ENCODE measurements around the gene NCOR1. TPM values are rescaled to one million over a fixed set of nuclear protein-coding genes. Genes with fewer than 3 reads are reported as not detected.

NCOR1 gene
- total and polyA plus RNA-seq, 10 of the 15 experiments (the other 5 are each of a cell fraction or from before 2014, with no cell fraction given), result 34.5 to 135 (median 82.9) TPM

DNA sequence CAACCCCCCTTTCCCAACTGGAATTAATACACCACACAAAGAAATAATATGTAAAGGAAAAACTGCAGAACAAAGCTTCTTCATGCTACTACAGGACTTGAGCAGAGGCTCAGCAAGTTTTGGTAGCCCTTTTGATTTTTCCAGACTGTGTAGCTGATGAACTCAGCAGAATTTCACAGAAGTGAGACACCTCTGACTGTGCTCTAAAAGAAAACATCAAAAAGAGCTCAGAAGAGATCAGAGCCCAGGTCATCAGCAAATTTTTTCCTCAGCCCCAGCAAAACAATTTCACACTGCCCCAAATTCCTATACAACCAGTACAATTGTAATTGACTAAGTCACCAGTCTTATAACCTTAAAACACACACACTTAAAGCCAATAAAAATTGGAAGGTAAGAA is 177.7 kb downstream of the NCOR1 start:
- no peak for ATAC-seq
- no peak overlapping the region for H3K27ac ChIP-seq (ENCODE audit: control insufficient read depth, insufficient read depth)
- no peak for FAIRE-seq
- H3K27me3 ChIP-seq (replicated peaks in 1 of 2; ENCODE audit: control insufficient read depth in 2 of 2, insufficient read depth in 2 of 2, low read length in 1 of 2), result no peaks in the 10 kb centered on the region
- no peak overlapping the region for H3K9ac ChIP-seq (ENCODE audit: control insufficient read depth, insufficient read depth, low read length)
- CTCF ChIA-PET, result interaction anchor here (0.7 kb wide), 1 partner anchor 38 kb away, joined by 3 read pairs; the partner anchor contains the start of genes TTC19 and ZSWIM7
- RAD21 ChIA-PET (ENCODE audit: unreplicated experiment), result no interaction called here
- H3K79me2 ChIP-seq (ENCODE audit: control insufficient read depth, insufficient read depth, low read length), result no peaks in the 10 kb centered on the region
- H3K36me3 ChIP-seq (ENCODE audit: control insufficient read depth in 2 of 2, insufficient read depth in 2 of 2, low read length in 1 of 2), result peaks cover 7 to 53% of the 10 kb centered on the region in 2 experiments
- no peak overlapping the region for H3K4me2 ChIP-seq (ENCODE audit: control insufficient read depth, insufficient read depth)
- H3K4me3 ChIP-seq, result no peak overlapping the region
- no TSS peak for BruUV-seq (replicated peaks)
- no peaks in the 10 kb centered on the region for H4K20me1 ChIP-seq (ENCODE audit: control insufficient read depth, insufficient read depth)
- no peak for DNase-seq (ENCODE audit: low read depth, low spot score)
- SMC1A ChIA-PET (ENCODE audit: uncharacterized antibody, unreplicated experiment), result interaction anchor here (1.0 to 1.1 kb wide), 2 partner anchors 19 to 25 kb away, joined by 3 read pairs; no protein-coding TSS in a partner anchor
- H3K9me3 ChIP-seq (replicated peaks; ENCODE audit: control insufficient read depth, insufficient read depth, low read length), result no peaks in the 10 kb centered on the region; the same call in 2 of the 3 replicates
- TF ChIP-seq IKZF1 (conservative IDR thresholded peaks at IDR 0.05) (no peak), RB1 (IDR thresholded peaks at IDR 0.05; ENCODE audit: borderline replicate concordance) (no peak), MYB (IDR thresholded peaks at IDR 0.05; ENCODE audit: borderline replicate concordance, low read depth, low read length) (no peak), RAD21 (IDR thresholded peaks at IDR 0.05; ENCODE audit: insufficient read depth, low read depth, low read length) (no peak), FOXM1 (IDR thresholded peaks at IDR 0.05; ENCODE audit: low read depth, low read length) (no peak), PAX8 (IDR thresholded peaks at IDR 0.05) (no peak), CBX5 (IDR thresholded peaks at IDR 0.05; ENCODE audit: low read depth) (no peak), EGR1 (IDR thresholded peaks at IDR 0.05; ENCODE audit: borderline replicate concordance in 1 of 2, low read depth in 2 of 2, low read length in 2 of 2) (no peak), SP1 (IDR thresholded peaks at IDR 0.05; ENCODE audit: low read depth, low read length) (no peak), CBFB (IDR thresholded peaks at IDR 0.05; ENCODE audit: low read depth) (no peak), SPI1 (IDR thresholded peaks at IDR 0.05; ENCODE audit: borderline replicate concordance, insufficient read depth, low read depth, low read length) (no peak), POLR2AphosphoS5 (IDR thresholded peaks at IDR 0.05; ENCODE audit: low read length) (no peak), NFYA (IDR thresholded peaks at IDR 0.05; ENCODE audit: borderline replicate concordance, low read depth, low read length) (no peak), BHLHE40 (IDR thresholded peaks at IDR 0.05; ENCODE audit: borderline replicate concordance in 1 of 2, low read depth in 2 of 2, low read length in 1 of 2) (no peak), NFIC (IDR thresholded peaks at IDR 0.05; ENCODE audit: low read depth, low read length) (no peak), SIX5 (IDR thresholded peaks at IDR 0.05; ENCODE audit: low read depth, low read length, severe bottlenecking) (no peak), NR2C1 (IDR thresholded peaks at IDR 0.05) (no peak)
- TF ChIP-seq, protein P1, sequence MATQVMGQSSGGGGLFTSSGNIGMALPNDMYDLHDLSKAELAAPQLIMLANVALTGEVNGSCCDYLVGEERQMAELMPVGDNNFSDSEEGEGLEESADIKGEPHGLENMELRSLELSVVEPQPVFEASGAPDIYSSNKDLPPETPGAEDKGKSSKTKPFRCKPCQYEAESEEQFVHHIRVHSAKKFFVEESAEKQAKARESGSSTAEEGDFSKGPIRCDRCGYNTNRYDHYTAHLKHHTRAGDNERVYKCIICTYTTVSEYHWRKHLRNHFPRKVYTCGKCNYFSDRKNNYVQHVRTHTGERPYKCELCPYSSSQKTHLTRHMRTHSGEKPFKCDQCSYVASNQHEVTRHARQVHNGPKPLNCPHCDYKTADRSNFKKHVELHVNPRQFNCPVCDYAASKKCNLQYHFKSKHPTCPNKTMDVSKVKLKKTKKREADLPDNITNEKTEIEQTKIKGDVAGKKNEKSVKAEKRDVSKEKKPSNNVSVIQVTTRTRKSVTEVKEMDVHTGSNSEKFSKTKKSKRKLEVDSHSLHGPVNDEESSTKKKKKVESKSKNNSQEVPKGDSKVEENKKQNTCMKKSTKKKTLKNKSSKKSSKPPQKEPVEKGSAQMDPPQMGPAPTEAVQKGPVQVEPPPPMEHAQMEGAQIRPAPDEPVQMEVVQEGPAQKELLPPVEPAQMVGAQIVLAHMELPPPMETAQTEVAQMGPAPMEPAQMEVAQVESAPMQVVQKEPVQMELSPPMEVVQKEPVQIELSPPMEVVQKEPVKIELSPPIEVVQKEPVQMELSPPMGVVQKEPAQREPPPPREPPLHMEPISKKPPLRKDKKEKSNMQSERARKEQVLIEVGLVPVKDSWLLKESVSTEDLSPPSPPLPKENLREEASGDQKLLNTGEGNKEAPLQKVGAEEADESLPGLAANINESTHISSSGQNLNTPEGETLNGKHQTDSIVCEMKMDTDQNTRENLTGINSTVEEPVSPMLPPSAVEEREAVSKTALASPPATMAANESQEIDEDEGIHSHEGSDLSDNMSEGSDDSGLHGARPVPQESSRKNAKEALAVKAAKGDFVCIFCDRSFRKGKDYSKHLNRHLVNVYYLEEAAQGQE (IDR thresholded peaks at IDR 0.05; ENCODE audit: low read depth, low read length), result no peak
- TF ChIP-seq, protein P2, sequence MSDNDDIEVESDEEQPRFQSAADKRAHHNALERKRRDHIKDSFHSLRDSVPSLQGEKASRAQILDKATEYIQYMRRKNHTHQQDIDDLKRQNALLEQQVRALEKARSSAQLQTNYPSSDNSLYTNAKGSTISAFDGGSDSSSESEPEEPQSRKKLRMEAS (IDR thresholded peaks at IDR 0.05; ENCODE audit: low read depth, low read length), result no peak
- POLR2A ChIA-PET, result no interaction called here
- H2AFZ ChIP-seq (ENCODE audit: control insufficient read depth, low read depth, low read length), result no peak overlapping the region
- no peaks in the 10 kb centered on the region for H3K4me1 ChIP-seq (ENCODE audit: control insufficient read depth, insufficient read depth, low read length)
- intact Hi-C loops (cut with micrococcal nuclease; ENCODE audit: unreplicated experiment), result no loop called here
- in situ Hi-C loops (cut with MboI), result no loop called here

Measured in GM12878 (cell line).